ENCODE measurements around the gene HDGFL3.
"Not testable (repeated sequence)": the region's sequence is repeated elsewhere in the genome, so short reads cannot be mapped to it uniquely, and the experiment has no call there.

HDGFL3 gene

DNA sequence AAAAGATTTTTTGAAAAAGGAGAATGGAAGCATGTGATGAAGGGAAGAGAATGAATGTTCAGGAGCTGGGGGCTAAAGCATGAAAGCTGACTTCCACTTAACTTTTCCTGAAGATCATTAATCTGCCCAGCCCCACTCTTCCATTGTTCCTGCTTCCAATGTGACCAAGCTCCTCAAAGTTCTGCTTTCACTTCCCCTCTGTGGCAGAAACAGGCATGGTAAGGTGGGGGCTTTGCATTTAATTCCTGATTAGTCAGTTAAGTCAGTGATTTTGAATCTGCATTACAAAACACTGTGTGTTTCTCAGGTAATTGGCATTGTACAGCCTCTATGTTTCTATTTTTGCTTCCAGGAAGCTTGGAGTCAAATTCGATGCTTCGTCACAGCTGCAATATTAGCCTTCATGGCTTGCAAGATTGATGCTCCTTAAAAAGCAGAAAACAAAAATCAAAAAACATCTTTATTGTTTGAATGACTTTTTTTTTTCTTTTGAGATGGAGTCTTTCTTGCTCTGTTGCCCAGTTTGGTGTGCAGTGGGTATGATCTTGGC, 107.5 kb downstream of the HDGFL3 start:
- no peak for DNase-seq (ENCODE audit: low read depth)

DNA sequence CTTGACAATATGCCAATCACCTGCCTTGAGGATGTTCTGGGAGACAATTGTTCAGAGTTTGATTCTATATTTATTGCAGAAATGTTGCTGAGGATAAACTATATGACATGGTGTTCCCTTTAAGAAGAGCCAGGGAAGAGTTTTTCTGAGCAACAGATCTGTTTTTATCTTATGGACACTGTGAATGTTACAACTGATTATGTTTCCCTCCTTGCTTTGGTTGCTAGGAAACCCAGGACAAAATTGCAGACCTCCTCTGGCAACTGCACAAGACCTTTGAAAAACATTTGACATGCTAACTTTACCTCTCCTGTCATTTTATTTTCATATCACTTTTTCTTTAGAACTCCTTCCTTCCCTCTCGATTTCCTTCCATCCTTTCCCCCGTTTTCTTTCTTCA, 108.3 kb downstream of the HDGFL3 start:
- DNase-seq (ENCODE audit: low read depth), result no peak

DNA sequence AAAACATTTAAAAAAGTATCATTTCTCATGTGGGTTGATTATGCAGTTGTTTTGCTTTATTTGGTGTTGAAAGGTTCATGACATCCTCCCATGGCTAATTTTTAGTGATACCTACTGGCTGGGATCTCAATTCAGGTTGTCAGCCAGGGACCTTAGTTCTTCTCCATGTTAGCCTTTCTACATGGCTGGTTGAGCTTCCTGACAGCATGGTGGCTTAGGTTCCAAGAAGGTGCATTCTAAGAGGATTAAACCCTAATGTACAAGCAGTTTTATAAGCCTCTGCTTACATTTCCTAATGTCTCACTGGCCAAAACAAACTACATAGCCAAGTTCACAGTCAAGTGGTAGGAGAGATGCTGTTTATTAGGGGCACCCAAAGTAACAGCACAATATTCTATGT, 109.5 kb downstream of the HDGFL3 start:
- no peak for DNase-seq (ENCODE audit: low read depth)

DNA sequence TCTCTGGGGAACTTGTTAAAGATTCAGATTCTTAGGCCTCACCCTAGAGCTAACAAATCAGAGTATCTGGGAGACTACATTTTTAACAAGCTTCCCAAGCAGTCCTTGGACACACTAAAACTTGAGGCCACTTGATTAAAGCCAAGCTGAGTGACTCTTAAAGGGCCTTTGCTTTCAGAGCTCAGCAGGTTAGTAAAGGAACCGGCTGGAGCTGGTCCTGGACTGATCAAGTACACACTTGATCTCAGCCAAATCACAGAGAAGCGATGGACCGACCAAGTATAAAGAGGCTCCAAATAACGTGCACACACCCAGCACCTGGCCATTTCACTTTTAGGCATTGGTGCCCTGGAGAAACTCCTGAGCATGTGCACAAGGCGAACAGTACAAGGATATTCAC, 113.0 kb downstream of the HDGFL3 start:
- no peak for DNase-seq (ENCODE audit: low read depth)

DNA sequence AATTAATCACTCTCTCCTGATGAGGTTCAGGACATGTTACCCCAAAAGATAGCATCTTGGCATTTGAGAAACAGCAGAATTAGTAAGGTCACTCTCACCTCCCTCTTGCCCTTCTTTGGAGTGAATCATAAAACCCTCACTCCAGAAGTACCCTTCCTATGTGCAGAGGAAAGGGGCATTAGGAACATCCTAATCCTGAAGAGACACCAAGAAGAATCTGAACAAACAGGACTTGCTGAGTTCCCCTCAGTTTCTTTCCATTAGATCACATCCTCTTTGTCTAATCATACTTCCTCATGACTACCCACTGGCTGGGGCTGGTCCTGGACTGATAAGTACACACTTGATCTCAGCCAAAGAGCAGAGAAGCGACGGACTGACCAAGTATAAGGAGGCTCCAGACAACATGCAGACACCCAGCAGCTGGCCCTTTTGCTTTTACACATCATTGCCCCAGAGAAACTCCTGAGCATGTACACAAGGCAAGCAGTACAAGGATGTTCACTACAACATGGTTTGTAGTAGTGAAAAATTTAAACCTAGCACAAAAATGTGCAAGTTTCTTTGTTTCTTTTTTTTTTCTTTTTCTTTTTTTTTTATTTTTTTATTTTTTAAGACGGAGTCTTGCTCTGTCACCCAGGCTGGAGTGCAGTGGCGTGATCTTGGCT, 115.2 kb downstream of the HDGFL3 start:
- DNase-seq (ENCODE audit: low read depth), result no peak

DNA sequence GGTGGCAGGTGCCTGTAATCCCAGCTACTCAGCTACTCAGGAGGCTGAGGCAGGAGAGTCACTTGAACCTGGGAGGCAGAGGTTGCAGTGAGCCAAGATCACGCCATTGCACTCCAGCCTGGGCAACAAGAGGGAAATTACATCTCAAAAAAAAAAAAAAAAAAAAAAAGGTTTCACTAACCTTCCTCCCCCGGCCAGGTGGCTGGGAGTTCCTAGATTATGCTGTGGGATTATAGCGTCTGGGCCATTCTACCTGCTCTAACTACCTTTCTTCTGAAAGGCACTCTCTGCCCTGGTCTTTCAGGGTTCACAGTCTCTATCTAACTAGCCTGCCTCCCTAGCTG, 115.7 kb downstream of the HDGFL3 start:
- not testable (repeated sequence) for DNase-seq (ENCODE audit: low read depth)

DNA sequence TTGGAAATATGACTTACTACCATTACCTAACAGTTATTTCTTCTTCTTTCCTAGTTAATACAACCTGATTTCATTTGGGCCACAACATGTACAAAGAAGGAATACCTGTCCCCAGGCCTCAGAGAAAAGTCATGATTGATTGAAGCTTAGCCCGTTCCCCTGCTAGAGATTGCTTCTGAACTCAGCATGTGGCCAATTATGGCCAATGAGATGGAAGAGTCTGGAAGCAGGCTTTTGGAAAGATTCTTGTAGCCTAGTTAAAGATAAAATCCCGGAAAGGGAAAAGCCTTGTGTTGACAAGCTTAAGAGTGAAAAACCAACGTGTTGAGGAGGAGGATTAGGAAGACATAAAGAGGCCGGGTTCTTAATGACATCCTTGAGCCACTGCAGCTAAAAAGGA, 117.2 kb downstream of the HDGFL3 start:
- DNase-seq (ENCODE audit: low read depth), result no peak

DNA sequence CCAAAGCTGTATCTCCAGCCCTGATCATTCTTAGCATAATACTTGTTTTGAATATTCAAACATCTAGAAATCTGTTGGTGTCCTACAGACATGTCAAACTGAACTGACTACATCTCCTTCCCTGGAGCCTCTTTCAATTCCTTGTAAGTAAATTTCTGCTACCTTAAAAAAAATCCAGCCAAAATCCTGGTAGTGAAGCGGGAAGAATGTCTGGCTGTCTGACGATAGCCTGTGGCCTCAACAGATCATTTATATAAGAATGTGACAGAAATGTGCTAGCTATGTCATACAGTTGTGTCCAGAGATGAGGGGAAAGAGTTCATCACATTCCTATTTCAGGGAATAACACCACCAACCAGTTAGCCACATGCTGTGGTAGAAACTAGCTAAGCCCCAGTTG, 118.7 kb downstream of the HDGFL3 start:
- DNase-seq (ENCODE audit: low read depth), result no peak

DNA sequence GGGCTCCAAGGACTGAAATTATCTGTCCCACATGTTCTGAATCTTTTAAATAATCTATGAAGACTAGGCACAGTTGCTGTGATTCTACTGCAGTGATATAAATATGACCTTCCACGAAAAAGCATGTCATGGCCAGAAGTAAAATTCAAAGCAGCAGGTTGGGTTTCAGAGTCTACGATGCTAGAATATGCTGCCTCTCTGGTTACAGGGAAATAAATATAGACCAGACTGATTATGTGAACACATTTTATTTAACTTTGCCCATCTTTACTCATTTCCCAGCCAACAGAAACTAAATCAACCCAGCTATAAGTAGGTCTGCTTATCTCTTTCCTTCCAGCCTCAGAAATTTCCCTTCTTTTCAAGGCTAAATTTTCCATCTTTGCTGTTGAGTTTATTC, 120.0 kb downstream of the HDGFL3 start:
- DNase-seq (ENCODE audit: low read depth), result no peak

DNA sequence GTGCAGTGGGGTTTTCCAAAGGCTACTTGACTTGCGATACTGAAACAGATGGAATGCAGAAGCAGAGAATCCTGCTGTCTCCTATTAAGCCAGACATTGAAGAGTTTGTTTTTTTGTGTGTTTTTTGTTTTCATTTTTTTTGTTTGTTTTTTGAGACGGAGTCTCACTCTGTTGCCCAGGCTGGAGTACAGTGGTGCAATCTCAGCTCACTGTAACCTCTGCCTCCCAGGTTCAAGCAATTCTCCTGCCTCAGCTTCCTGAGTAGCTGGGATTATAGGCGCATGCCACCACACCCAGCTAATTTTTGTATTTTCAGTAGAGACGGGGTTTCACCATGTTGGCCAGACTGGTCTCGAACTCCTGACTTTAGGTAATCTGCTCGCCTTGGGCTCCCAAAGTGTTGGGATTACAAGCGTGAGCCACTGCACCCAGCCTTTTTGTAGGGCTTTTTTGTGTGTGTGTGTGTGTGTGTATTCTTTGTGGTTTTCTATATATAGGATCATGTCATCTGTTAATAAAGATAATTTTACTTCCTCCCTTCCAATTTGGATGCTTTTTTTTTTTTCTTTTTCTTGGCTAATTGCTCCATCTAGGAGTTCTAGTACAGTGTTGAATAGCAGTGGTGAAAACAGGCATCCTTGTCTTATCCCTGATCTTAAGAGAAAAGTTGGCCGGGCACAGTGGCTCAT, 121.6 kb downstream of the HDGFL3 start:
- not testable (repeated sequence) for DNase-seq (ENCODE audit: low read depth)

DNA sequence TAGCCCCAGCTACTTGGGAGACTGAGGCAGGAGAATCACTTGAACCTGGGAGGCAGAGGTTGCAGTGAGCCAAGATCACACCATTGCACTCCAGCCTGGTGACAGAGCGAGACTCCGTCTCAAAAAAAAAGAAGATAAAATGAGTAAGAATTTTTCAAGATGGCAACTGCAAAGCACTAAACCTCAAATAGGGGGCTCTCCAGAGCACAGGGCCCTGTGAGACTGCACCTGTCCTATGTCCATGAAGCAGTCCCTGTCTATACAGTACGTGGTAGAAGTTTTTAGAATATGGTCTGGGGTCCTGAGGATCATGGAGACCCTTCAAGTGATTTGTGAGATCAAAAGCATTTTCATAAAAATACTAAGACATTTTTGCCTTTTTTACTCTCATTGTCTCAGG, 122.2 kb downstream of the HDGFL3 start:
- not testable (repeated sequence) for DNase-seq (ENCODE audit: low read depth)

DNA sequence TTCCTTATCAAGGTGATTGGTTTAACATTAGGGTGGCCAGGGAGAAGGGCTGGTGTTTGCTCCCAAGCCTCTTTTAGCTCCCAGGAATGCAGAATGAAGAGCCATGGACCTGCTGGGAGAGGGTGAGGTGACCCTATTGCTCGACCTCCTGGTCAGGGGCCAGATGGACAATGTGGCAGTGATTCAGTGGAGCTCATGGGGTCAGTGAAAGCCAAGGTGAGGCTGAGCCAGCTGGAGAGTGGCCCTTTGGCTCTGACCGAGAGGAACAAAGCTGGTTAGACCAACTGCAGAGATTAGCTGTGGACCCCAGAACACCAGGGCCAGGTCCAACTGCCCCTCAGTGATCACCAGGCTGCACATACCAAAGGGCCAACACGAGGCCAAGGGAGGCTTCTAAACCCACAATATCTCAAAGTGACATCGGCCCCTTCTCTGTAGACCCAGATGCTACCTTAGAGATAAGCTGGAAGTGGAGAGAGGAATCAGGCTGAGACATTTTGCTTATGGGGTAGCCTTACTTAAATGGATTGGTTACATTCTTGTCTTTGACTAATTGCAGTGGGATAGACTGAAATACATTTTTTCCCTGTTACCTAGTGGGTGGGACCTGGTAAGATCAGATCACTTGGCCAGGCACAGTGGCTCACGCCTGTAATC, 124.8 kb downstream of the HDGFL3 start:
- no peak for DNase-seq (ENCODE audit: low read depth)

DNA sequence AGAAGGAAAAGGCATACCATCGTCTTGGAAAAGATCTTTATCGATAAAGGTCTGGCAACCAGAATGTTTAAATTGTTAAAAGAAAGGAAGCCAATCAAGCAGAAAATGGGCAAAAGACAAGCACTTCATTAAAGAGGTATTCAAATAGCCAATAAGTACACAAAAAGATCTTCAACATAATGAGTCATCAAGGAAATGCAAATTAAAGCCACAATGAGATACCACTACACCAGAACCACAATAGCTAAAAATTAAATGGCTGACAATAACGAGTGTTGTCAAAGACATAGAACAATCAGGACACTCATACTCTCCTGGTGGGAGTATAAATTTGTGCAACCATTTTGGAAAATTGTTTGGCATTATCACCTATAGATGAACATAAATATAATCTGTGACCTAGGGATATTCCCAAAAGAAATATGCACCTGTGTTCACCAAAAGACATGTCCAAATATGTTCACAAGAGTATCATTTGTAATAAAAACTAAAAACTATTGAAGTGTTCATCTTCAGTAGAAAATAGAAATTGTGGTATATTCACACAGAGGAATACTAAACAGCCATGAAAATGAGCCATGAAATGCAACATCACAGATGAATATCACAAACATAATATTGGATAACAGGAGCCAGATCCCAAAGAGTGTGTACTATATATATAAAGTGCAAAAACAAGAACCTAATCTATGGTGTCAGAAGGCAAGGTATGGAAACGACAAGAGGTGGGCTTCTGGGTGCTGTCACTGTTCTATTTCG, 126.2 kb downstream of the HDGFL3 start:
- no peak for DNase-seq (ENCODE audit: low read depth)

DNA sequence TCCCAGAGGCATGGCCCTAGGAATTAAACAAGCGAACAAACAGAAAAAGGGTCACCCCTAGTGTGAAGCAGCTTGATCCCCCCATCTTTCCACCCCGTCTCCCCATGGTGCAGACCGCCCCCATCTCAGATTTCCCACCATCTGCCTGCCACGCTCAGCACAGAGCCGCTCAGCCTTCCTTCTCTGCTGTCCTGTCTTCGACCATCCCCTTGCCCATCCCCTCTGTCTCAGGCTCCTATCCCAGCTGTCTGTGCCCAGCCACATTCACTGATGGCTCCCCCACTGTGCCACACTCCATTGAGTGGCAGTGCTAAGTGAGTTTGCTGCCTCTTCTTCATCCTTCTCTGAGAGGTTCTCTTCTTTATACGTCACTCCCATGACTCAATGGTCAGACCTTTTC, 128.9 kb downstream of the HDGFL3 start:
- no peak for DNase-seq (ENCODE audit: low read depth)

Data from activated T-helper 1 cell treated with Interleukin-2 at 50 U/mL for 16 hours (primary cell).